ES-I3 (cell line): ENCODE results near the gene SLIT1.

Experiments used
- H3K36me3 ChIP-seq: 2 replicates; pipeline ENCODE4 v1.6.1; 2013; ENCODE audit warnings: mild to moderate bottlenecking, low read length, control low read depth, moderate library complexity; ENCODE audit not compliant: insufficient read depth
- H3K4me1 ChIP-seq: 2 replicates; pipeline ENCODE4 v1.6.1; 2013; ENCODE audit warnings: mild to moderate bottlenecking, control low read depth, low read length; ENCODE audit not compliant: insufficient read depth
- H3K9ac ChIP-seq: 2 replicates; pipeline ENCODE4 v1.6.1; 2013; ENCODE audit warnings: low read depth, mild to moderate bottlenecking, low read length, moderate library complexity
- H3K9me3 ChIP-seq: 2 replicates; pipeline ENCODE4 v1.6.1; 2013; ENCODE audit warnings: mild to moderate bottlenecking, low read length, moderate library complexity; ENCODE audit not compliant: control insufficient read depth, insufficient read depth

The SLIT1 gene

GRCh38 chr10:97050956-97051496 lies 134.7 kb downstream of the SLIT1 start:
- no peak overlapping the region for H3K9ac ChIP-seq
- H3K36me3 ChIP-seq, result no peaks in the 10 kb centered on the region
- no peaks in the 10 kb centered on the region for H3K4me1 ChIP-seq

DNA sequence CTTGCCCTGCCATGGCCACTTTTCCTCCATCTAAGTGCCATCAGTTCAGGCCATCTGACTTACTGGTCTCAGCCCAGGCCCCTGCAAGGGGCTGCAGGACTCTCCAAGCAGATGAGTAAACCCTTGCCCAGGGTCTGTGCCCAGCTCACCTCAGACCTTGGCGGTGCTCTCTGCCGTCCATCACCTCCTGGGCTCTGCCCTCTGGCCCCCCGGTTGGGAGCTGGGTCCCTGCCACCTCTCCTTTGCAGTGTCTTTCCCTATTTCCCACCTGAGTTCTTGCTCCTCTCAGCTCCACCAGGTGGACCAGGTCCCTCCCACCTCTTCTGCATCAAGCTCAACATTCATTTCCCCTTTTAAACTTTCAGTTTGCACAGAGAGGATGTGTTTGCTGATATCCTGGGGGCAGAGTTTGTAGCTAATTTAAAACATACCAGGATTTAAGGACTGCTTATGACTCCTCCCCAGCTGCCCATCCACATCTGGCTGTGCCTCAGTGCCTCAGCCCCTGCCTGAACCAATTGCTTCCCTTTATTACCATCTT lies 135.5 kb downstream of the SLIT1 start:
- no peaks in the 10 kb centered on the region for H3K4me1 ChIP-seq
- H3K9ac ChIP-seq, result no peak overlapping the region
- H3K36me3 ChIP-seq, result no peaks in the 10 kb centered on the region
- no peaks in the 10 kb centered on the region for H3K9me3 ChIP-seq

More at GRCh38 chr10:97050956-97051496, 134.7 kb downstream of the SLIT1 start:
- no peaks in the 10 kb centered on the region for H3K9me3 ChIP-seq

DNA sequence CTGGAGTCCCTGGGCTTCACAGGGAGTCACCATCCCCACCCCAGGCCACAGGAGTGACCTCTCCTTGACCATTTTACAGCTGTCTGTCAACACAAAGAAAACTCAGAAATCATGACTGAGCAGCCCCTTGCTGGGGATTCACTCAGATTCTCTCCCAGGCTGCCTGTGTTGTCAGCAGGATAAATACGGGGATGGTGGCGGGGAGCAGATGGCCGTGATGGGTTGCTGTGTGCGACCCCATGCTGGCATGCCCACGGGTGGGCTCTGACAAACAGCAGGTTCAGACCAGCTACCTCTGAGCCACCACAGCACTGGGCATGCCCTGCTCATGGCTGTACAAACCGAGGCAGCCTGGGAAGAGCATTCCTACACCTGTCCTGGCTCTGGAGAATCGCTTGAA lies 136.1 kb downstream of the SLIT1 start:
- Histone ChIP-seq H3K36me3 (no peaks in the 10 kb centered on the region), H3K9me3 (no peaks in the 10 kb centered on the region), H3K9ac (no peak overlapping the region), H3K4me1 (no peaks in the 10 kb centered on the region)

DNA sequence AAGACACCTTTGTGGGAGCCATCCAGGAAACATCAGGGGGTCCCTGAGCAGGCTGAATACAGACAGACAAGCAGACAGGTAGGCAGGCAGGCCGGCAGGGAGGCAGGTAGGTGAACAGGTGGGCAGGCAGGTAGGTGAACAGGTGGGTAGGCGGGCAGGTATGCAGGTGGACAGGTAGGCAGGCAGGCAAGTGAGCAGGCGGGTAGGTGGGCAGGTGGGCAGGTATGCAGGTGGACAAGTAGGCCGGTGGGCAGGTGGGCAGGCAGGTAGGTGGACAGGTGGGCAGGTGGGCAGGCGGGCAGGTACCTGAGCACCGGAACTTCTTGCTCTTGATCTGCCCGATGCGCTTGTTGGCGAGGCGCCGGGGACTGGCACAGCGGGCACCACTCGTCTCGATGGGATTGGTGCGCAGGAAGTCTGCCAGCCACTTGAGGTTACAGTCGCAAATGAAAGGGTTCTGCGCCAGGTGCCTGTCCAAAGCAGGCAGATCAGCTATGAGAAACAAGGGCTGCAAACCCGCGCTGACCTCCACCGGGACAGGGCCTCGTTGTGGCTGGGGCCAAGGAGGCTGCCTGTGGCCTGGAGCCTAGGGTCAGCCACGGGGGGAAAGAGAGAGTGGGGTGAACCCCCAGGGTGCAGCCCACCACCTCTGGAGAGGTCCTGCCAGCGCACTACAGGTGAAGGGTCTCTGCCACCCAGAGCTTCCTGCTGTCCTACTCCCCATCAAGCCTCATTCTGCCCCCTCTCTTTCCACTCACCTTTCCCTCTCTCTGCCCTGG lies 136.9 kb downstream of the SLIT1 start:
- no peak overlapping the region for H3K9ac ChIP-seq
- H3K36me3 ChIP-seq, result no peaks in the 10 kb centered on the region
- H3K9me3 ChIP-seq, result no peaks in the 10 kb centered on the region
- H3K4me1 ChIP-seq, result no peaks in the 10 kb centered on the region

- no peaks in the 10 kb centered on the region for H3K4me1 ChIP-seq
- H3K9ac ChIP-seq, result no peak overlapping the region
- no peaks in the 10 kb centered on the region for H3K36me3 ChIP-seq
- no peaks in the 10 kb centered on the region for H3K9me3 ChIP-seq
Measured at GRCh38 chr10:97047788-97048187, 138.0 kb downstream of the SLIT1 start.

- H3K36me3 ChIP-seq, result no peaks in the 10 kb centered on the region
- H3K9me3 ChIP-seq, result no peaks in the 10 kb centered on the region
- H3K9ac ChIP-seq, result no peak overlapping the region
- H3K4me1 ChIP-seq, result no peaks in the 10 kb centered on the region
Measured at GRCh38 chr10:97047083-97047736, 138.5 kb downstream of the SLIT1 start.

- Histone ChIP-seq H3K9ac (no peak overlapping the region), H3K4me1 (no peaks in the 10 kb centered on the region)
Measured at GRCh38 chr10:97046456-97047082, 139.2 kb downstream of the SLIT1 start.

GRCh38 chr10:97043563-97043855 lies 142.2 kb downstream of the SLIT1 start:
- H3K36me3 ChIP-seq, result no peaks in the 10 kb centered on the region
- H3K4me1 ChIP-seq, result no peaks in the 10 kb centered on the region
- H3K9ac ChIP-seq, result no peak overlapping the region
- no peaks in the 10 kb centered on the region for H3K9me3 ChIP-seq

More at GRCh38 chr10:97046456-97047082, 139.2 kb downstream of the SLIT1 start:
- no peaks in the 10 kb centered on the region for H3K36me3 ChIP-seq
- H3K9me3 ChIP-seq, result no peaks in the 10 kb centered on the region

- no peaks in the 10 kb centered on the region for H3K9me3 ChIP-seq
- H3K36me3 ChIP-seq, result no peaks in the 10 kb centered on the region
- H3K9ac ChIP-seq, result no peak overlapping the region
- H3K4me1 ChIP-seq, result 0 out of 2 replicates have a peak, but pooled peaks cover 2% of the 10 kb centered on the region
Measured at GRCh38 chr10:97042716-97043562, 142.8 kb downstream of the SLIT1 start.

DNA sequence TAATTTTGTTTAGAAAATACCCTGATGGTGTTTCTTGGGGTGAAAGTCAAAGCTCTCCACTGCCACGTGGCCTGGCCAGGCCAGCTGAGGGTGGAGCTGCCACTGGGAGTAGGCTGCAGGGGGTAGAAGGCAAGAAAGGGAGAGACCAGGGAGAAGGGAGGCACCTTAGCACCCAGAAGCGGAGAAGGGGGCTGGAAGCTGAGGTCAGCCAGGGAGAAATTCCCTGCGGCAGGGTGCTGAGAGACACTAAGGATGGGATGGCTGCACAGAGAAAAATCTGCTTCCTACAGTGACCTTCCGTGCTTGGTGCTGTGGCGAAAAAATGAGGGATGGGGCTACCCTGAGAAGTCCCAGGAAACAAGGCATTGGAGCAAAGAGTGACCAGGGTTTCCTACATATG lies 143.7 kb downstream of the SLIT1 start:
- Histone ChIP-seq H3K9ac (no peak overlapping the region), H3K36me3 (no peaks in the 10 kb centered on the region), H3K9me3 (no peaks in the 10 kb centered on the region), H3K4me1 (0 out of 2 replicates have a peak, but pooled peaks cover 4% of the 10 kb centered on the region)

GRCh38 chr10:97040706-97041105 lies 145.1 kb downstream of the SLIT1 start:
- 0 out of 2 replicates have a peak, but pooled peaks cover 4% of the 10 kb centered on the region for H3K4me1 ChIP-seq
- H3K36me3 ChIP-seq, result no peaks in the 10 kb centered on the region
- no peak overlapping the region for H3K9ac ChIP-seq
- no peaks in the 10 kb centered on the region for H3K9me3 ChIP-seq

DNA sequence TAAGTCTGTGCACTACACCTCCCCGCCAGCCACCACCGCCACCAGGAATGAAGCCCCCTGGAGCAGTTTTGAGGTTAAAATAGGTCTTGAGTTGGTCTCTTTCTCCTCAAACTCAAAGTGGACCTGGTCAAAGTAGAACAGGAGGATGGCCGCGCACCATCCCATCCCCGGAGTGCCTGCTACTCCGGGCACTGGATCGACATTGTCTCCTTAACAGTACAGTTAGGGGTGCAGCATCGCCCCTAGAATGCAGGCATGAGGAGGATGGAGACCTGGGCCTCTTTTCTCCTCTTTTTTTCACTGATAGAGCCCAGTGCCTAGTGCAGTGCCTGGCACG lies 145.5 kb downstream of the SLIT1 start:
- 0 out of 2 replicates have a peak, but pooled peaks cover 4% of the 10 kb centered on the region for H3K4me1 ChIP-seq
- H3K9ac ChIP-seq, result no peak overlapping the region
- H3K9me3 ChIP-seq, result no peaks in the 10 kb centered on the region
- no peaks in the 10 kb centered on the region for H3K36me3 ChIP-seq

DNA sequence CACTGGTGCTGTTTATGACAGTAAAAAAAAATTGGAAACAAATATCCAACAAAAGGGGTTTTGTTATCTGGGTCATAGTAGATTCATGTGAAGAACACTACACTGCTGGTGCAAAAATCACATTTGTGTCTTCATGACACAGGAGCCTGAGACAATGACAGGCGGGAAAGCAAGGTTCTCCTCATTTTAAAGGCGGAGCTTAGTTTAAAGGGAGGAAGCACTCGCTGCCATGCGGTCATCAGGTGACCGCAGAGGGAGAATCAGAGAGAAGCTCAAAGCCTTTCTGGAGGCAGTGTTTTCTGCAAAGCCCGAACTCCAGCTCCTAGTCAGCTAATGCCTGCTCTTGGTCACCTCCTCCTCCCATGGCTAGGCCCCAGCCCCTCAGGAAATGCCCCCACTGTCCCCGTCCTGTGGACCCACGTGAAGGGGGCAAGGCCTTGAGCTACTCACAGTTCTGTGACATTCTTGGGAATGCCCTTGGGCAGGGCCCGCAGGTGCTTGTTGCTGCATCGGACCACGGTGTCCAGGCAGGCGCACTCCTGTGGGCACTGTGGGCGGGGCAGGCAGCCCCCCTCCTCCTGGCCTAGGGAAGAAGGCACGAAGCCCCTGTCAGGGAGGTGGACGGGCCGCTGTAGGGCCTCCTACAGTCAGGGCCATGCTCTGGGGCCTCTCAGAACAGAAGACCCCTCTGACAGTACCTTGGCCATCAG lies 146.1 kb downstream of the SLIT1 start:
- Histone ChIP-seq H3K4me1 (peaks cover 7% of the 10 kb centered on the region; the same call in 1 of the 2 replicates), H3K36me3 (no peaks in the 10 kb centered on the region), H3K9me3 (no peaks in the 10 kb centered on the region), H3K9ac (no peak overlapping the region)
